Mesangial cell (primary cell): ENCODE data around the gene ADGRL3. TPM values are rescaled to one million over a fixed set of nuclear protein-coding genes. Genes with fewer than 3 reads are reported as not detected.

Experiments
- total RNA-seq: library from RNA; depleted of rRNA; stranded (reverse); fragments of >200 nt; gene quantifications from 2 replicates; pipeline ENCODE4 v1.2.3, GENCODE V29; 2015

ADGRL3 gene
- 0.65 and 1.4 TPM in 2 replicates for total RNA-seq

DNA sequence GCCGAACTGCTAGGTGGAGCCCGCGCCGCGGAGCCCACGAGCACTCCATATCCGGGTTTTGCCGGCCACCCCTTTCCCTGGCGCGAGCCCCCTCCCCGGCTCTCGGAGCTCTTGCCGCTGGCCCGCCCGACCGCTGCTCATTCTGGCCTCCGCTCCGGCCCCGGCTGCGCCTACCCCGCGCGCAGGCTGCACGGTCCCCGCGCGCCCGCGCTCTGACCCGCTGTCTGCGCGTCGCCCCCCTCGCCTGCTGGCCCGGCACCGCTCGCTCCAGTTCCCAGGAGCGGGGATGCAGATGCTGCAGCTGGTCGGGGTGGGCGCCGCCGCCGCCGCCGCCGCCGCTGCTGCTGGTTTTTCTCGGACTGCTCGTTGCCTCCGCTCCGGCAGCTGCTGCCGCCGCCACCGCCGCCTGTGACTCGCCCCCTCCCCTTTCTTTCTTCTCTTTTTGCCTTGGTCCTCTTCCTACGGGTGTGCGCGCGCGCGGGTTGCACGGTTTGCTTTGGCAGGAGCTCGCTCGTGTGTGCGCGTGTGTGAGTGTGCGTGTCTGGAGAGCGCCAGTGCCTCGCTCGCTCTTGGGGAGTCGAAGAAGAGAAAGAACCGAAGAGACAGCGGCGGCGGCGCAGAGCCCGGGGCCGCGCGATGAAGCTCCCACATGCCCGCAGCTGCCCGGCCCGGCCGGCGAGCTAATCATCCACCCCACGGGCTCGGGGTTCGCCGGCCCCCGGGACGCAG lies at the start of gene ADGRL3:
Gene ADGRL3, plus strand, starts transcription at position 140 of the 729 bp plus-strand sequence.

